ENCODE data around the gene INF2.

INF2 gene

GRCh38 chr14:104693482-104694431 lies 4.3 kb downstream of the INF2 start:
- no peak for DNase-seq (ENCODE audit: low read depth)
- no peak for TF ChIP-seq CTCF (conservative IDR thresholded peaks at IDR 0.05; ENCODE audit: low read depth, low read length)
- H3K4me3 ChIP-seq (ENCODE audit: low read length) = no peak overlapping the region

- no peak for DNase-seq (ENCODE audit: low read depth)
- no peak overlapping the region for H3K4me3 ChIP-seq (ENCODE audit: low read length)
- TF ChIP-seq CTCF (conservative IDR thresholded peaks at IDR 0.05; ENCODE audit: low read depth, low read length) = no peak
These were observed 5.1 kb downstream of the INF2 start for GRCh38 chr14:104694475-104694950.

GRCh38 chr14:104694991-104695659 lies 5.7 kb downstream of the INF2 start:
- TF ChIP-seq CTCF (conservative IDR thresholded peaks at IDR 0.05; ENCODE audit: low read depth, low read length) = no peak
- DNase-seq (ENCODE audit: low read depth) = no peak
- no peak overlapping the region for H3K4me3 ChIP-seq (ENCODE audit: low read length)

- no peak overlapping the region for H3K4me3 ChIP-seq (ENCODE audit: low read length)
- no peak for TF ChIP-seq CTCF (conservative IDR thresholded peaks at IDR 0.05; ENCODE audit: low read depth, low read length)
These were observed 6.2 kb downstream of the INF2 start for GRCh38 chr14:104695660-104696000.

GRCh38 chr14:104696671-104697316 lies 7.4 kb downstream of the INF2 start:
- DNase-seq (ENCODE audit: low read depth) = no peak
- no peak for TF ChIP-seq CTCF (conservative IDR thresholded peaks at IDR 0.05; ENCODE audit: low read depth, low read length)
- no peak overlapping the region for H3K4me3 ChIP-seq (ENCODE audit: low read length)

More at GRCh38 chr14:104695660-104696000, 6.2 kb downstream of the INF2 start:
- no peak for DNase-seq (ENCODE audit: low read depth)

- no peak for TF ChIP-seq CTCF (conservative IDR thresholded peaks at IDR 0.05; ENCODE audit: low read depth, low read length)
- no peak for DNase-seq (ENCODE audit: low read depth)
- no peak overlapping the region for H3K4me3 ChIP-seq (ENCODE audit: low read length)
These were observed 7.9 kb downstream of the INF2 start for GRCh38 chr14:104697317-104697703.

Measured in retinal pigment epithelial cell (primary cell).